AG09319 (cell line): Measurements from ENCODE around the gene MYBL2.
"Not testable (repeated sequence)": the region's sequence is repeated elsewhere in the genome, so short reads cannot be mapped to it uniquely, and the experiment has no call there.

ENCODE experiments used
- DNase-seq: peaks from one replicate; pipeline ENCODE4 v3.0.0-alpha.2; 2010; ENCODE audit warnings: low read depth; ENCODE audit errors: extremely low read depth
- TF ChIP-seq, protein P1 (sequence below): IDR thresholded peaks from 2 replicates; pipeline ENCODE4 v1.5.1; 2011; ENCODE audit warnings: low read depth, mild to moderate bottlenecking, inconsistent platforms, low read length, moderate library complexity

Gene MYBL2

GRCh38 chr20:43666376-43667328, at the start of gene MYBL2:
Gene MYBL2, plus strand, starts transcription at chr20:43667114. Its CDS starts 170 bp downstream, at chr20:43667284.
- TF ChIP-seq, protein P1, sequence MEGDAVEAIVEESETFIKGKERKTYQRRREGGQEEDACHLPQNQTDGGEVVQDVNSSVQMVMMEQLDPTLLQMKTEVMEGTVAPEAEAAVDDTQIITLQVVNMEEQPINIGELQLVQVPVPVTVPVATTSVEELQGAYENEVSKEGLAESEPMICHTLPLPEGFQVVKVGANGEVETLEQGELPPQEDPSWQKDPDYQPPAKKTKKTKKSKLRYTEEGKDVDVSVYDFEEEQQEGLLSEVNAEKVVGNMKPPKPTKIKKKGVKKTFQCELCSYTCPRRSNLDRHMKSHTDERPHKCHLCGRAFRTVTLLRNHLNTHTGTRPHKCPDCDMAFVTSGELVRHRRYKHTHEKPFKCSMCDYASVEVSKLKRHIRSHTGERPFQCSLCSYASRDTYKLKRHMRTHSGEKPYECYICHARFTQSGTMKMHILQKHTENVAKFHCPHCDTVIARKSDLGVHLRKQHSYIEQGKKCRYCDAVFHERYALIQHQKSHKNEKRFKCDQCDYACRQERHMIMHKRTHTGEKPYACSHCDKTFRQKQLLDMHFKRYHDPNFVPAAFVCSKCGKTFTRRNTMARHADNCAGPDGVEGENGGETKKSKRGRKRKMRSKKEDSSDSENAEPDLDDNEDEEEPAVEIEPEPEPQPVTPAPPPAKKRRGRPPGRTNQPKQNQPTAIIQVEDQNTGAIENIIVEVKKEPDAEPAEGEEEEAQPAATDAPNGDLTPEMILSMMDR = no peak
- peak; percentile 10 for DNase-seq

- DNase-seq = no peak
- TF ChIP-seq, protein P1 = no peak
Measured at GRCh38 chr20:43631598-43631997, 35.3 kb upstream of the MYBL2 start.

- TF ChIP-seq, protein P1 = no peak
- no peak for DNase-seq
Measured at GRCh38 chr20:43636429-43636828, 30.5 kb upstream of the MYBL2 start.

GRCh38 chr20:43642548-43642947, 24.4 kb upstream of the MYBL2 start:
- no peak for DNase-seq

DNA sequence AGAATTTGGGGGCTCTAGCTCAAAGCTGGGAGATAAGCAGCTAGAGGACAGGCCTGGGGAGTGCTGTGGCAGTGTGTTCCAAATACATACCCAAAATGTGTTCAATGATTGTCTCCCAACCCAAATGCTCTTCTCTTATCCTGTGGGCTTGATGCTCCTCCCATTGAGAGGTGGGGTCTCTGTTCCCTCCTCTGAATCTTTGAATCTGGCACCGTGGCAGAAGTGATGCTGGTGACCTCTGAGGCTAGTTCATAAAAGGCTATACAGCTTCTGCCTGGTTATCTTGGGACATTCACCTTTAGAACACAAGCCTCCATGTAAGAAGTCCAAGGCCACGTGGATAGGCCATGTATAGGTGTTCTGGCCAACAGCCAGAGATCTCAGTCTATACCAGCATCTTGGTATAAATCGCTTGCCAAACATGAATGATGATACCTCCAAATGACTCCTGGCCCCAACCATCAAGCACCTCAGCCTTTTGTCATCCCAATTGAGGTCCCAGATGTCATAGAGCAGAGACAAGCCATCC, 15.9 kb upstream of the MYBL2 start:
- no peak for DNase-seq
- TF ChIP-seq, protein P1 = no peak

More at GRCh38 chr20:43642548-43642947, 24.4 kb upstream of the MYBL2 start:
- TF ChIP-seq, protein P1 = no peak

GRCh38 chr20:43651650-43652184, 15.2 kb upstream of the MYBL2 start:
- DNase-seq = not testable (repeated sequence)

GRCh38 chr20:43653966-43654365, 12.9 kb upstream of the MYBL2 start:
- DNase-seq = no peak
- TF ChIP-seq, protein P1 = no peak

- not testable (repeated sequence) for DNase-seq
Measured at GRCh38 chr20:43655176-43655575, 11.7 kb upstream of the MYBL2 start.
